Measurements from ENCODE around the gene PCNT.
"Not testable (repeated sequence)": the region's sequence is repeated elsewhere in the genome, so short reads cannot be mapped to it uniquely, and the experiment has no call there.

PCNT gene

GRCh38 chr21:46307625-46308024 is 16.3 kb upstream of the PCNT start:
- DNase-seq (ENCODE audit: low read depth in 4 of 4, low spot score in 1 of 4) = no peak

- DNase-seq (ENCODE audit: low read depth in 4 of 4, low spot score in 1 of 4) = no peak
Measured at GRCh38 chr21:46308431-46308830, 15.5 kb upstream of the PCNT start.

- DNase-seq (ENCODE audit: low read depth in 4 of 4, low spot score in 1 of 4) = not testable (repeated sequence)
Measured at GRCh38 chr21:46310260-46310659, 13.7 kb upstream of the PCNT start.

- no peak for DNase-seq (ENCODE audit: low read depth in 4 of 4, low spot score in 1 of 4)
Measured at GRCh38 chr21:46311568-46311967, 12.4 kb upstream of the PCNT start.

GRCh38 chr21:46312949-46313348 is 11.0 kb upstream of the PCNT start:
- no peak for DNase-seq (ENCODE audit: low read depth in 4 of 4, low spot score in 1 of 4)

- no peak for DNase-seq (ENCODE audit: low read depth in 4 of 4, low spot score in 1 of 4)
Measured at GRCh38 chr21:46314441-46315020, 9.4 kb upstream of the PCNT start.

- no peak for DNase-seq (ENCODE audit: low read depth in 4 of 4, low spot score in 1 of 4)
Measured at GRCh38 chr21:46316708-46317324, 7.1 kb upstream of the PCNT start.

- no peak for DNase-seq (ENCODE audit: low read depth in 4 of 4, low spot score in 1 of 4)
Measured at GRCh38 chr21:46317710-46318463, 6.1 kb upstream of the PCNT start.

GRCh38 chr21:46318464-46318845 is 5.5 kb upstream of the PCNT start:
- DNase-seq (ENCODE audit: low read depth in 4 of 4, low spot score in 1 of 4) = no peak

- DNase-seq (ENCODE audit: low read depth in 4 of 4, low spot score in 1 of 4) = no peak
Measured at GRCh38 chr21:46319186-46319585, 4.8 kb upstream of the PCNT start.

- DNase-seq (ENCODE audit: low read depth in 4 of 4, low spot score in 1 of 4) = no peak
Measured at GRCh38 chr21:46320331-46320801, 3.6 kb upstream of the PCNT start.

GRCh38 chr21:46322351-46323226 is 1.4 kb upstream of the PCNT start:
- DNase-seq (ENCODE audit: low read depth in 4 of 4, low spot score in 1 of 4) = peak in 1 of 4 experiments; percentile 4

- DNase-seq (ENCODE audit: low read depth in 4 of 4, low spot score in 1 of 4) = no peak
Measured at GRCh38 chr21:46323227-46323709, 688 bp upstream of the PCNT start.

- peak; percentile 69 to 90 (median 80) for DNase-seq (ENCODE audit: low read depth in 4 of 4, low spot score in 1 of 4)
Measured at GRCh38 chr21:46324390-46325072, 575 bp downstream of the PCNT start.

- peak in 2 of 4 experiments; percentile 18 to 40 for DNase-seq (ENCODE audit: low read depth in 4 of 4, low spot score in 1 of 4)
Measured at GRCh38 chr21:46325073-46325912, 1.3 kb downstream of the PCNT start.

GRCh38 chr21:46326110-46326703 is 2.3 kb downstream of the PCNT start:
- DNase-seq (ENCODE audit: low read depth in 4 of 4, low spot score in 1 of 4) = no peak

GRCh38 chr21:46327711-46328110 is 3.8 kb downstream of the PCNT start:
- DNase-seq (ENCODE audit: low read depth in 4 of 4, low spot score in 1 of 4) = no peak

GRCh38 chr21:46328151-46328550 is 4.2 kb downstream of the PCNT start:
- DNase-seq (ENCODE audit: low read depth in 4 of 4, low spot score in 1 of 4) = no peak

GRCh38 chr21:46329796-46330195 is 5.8 kb downstream of the PCNT start:
- no peak for DNase-seq (ENCODE audit: low read depth in 4 of 4, low spot score in 1 of 4)
